ENCODE measurements around the gene GRHPR. TPM values are rescaled to one million over a fixed set of nuclear protein-coding genes. Genes with fewer than 3 reads are reported as not detected.

GRHPR gene
- total RNA-seq, 2 experiments from 2014 or later = 63.1 to 67.9 TPM

- Mint-ChIP-seq H3K27ac (no peak overlapping the region), H3K4me3 (no peak overlapping the region), H3K36me3 (no peaks in the 10 kb centered on the region), H3K9me3 (no peaks in the 10 kb centered on the region), H3K4me1 (peaks cover 8% of the 10 kb centered on the region), H3K27me3 (peaks cover 2% of the 10 kb centered on the region)
- DNase-seq (no peak), ATAC-seq (ENCODE audit: low read depth) (no peak)
- POLR2A ChIA-PET = no interaction called here
Observed at GRCh38 chr9:37406603-37407401, 15.7 kb upstream of the GRHPR start.

GRCh38 chr9:37407468-37407867 lies 15.0 kb upstream of the GRHPR start:
- no peaks in the 10 kb centered on the region for H3K36me3 Mint-ChIP-seq
- no peak overlapping the region for H3K4me3 Mint-ChIP-seq
- no peak for DNase-seq
- POLR2A ChIA-PET = no interaction called here
- H3K27ac Mint-ChIP-seq = no peak overlapping the region
- H3K4me1 Mint-ChIP-seq = peaks cover 8% of the 10 kb centered on the region
- no peak for ATAC-seq (ENCODE audit: low read depth)
- no peaks in the 10 kb centered on the region for H3K9me3 Mint-ChIP-seq
- peaks cover 2% of the 10 kb centered on the region for H3K27me3 Mint-ChIP-seq

GRCh38 chr9:37408933-37409710 lies 13.4 kb upstream of the GRHPR start:
- POLR2A ChIA-PET = interaction anchor here (0.6 kb wide), 1 partner anchor 550 kb away, joined by 4 read pairs; no protein-coding TSS in a partner anchor
- Mint-ChIP-seq H3K27ac (no peak overlapping the region), H3K9me3 (no peaks in the 10 kb centered on the region), H3K27me3 (no peaks in the 10 kb centered on the region), H3K4me1 (peaks cover 8% of the 10 kb centered on the region), H3K36me3 (no peaks in the 10 kb centered on the region), H3K4me3 (peak overlapping the region; percentile 16)
- ATAC-seq (ENCODE audit: low read depth) (peak; percentile 57), DNase-seq (no peak)

- Mint-ChIP-seq H3K27ac (no peak overlapping the region), H3K4me1 (peaks cover 14% of the 10 kb centered on the region)
Observed at GRCh38 chr9:37410354-37410861, 12.1 kb upstream of the GRHPR start.

GRCh38 chr9:37410969-37411785 lies 11.3 kb upstream of the GRHPR start:
- H3K9me3 Mint-ChIP-seq = no peaks in the 10 kb centered on the region
- H3K27me3 Mint-ChIP-seq = peaks cover 3% of the 10 kb centered on the region
- no peak for DNase-seq
- no peak overlapping the region for H3K27ac Mint-ChIP-seq
- POLR2A ChIA-PET = interaction anchor here (1.1 kb wide), 1 partner anchor 11 kb away, joined by 3 read pairs; the partner anchor contains the start of gene GRHPR
- H3K36me3 Mint-ChIP-seq = no peaks in the 10 kb centered on the region
- H3K4me3 Mint-ChIP-seq = no peak overlapping the region
- no peak for ATAC-seq (ENCODE audit: low read depth)
- peaks cover 14% of the 10 kb centered on the region for H3K4me1 Mint-ChIP-seq

More at GRCh38 chr9:37410354-37410861, 12.1 kb upstream of the GRHPR start:
- Mint-ChIP-seq H3K36me3 (no peaks in the 10 kb centered on the region), H3K27me3 (peaks cover 3% of the 10 kb centered on the region), H3K9me3 (no peaks in the 10 kb centered on the region), H3K4me3 (no peak overlapping the region)
- ATAC-seq (ENCODE audit: low read depth) = no peak
- DNase-seq = no peak
- POLR2A ChIA-PET = interaction anchor here (1.1 kb wide), 1 partner anchor 12 kb away, joined by 3 read pairs; the partner anchor contains the start of gene GRHPR

GRCh38 chr9:37412431-37413151 lies 9.9 kb upstream of the GRHPR start:
- Mint-ChIP-seq H3K4me3 (no peak overlapping the region), H3K9me3 (no peaks in the 10 kb centered on the region), H3K27ac (no peak overlapping the region), H3K27me3 (peaks cover 3% of the 10 kb centered on the region), H3K36me3 (no peaks in the 10 kb centered on the region), H3K4me1 (peaks cover 13% of the 10 kb centered on the region)
- no peak for ATAC-seq (ENCODE audit: low read depth)
- DNase-seq = no peak
- POLR2A ChIA-PET = no interaction called here

- Mint-ChIP-seq H3K27me3 (peaks cover 3% of the 10 kb centered on the region), H3K9me3 (no peaks in the 10 kb centered on the region), H3K27ac (no peak overlapping the region), H3K36me3 (no peaks in the 10 kb centered on the region), H3K4me3 (no peak overlapping the region), H3K4me1 (peaks cover 13% of the 10 kb centered on the region)
- no peak for ATAC-seq (ENCODE audit: low read depth)
- DNase-seq = no peak
- POLR2A ChIA-PET = no interaction called here
Observed at GRCh38 chr9:37413311-37413710, 9.2 kb upstream of the GRHPR start.

- Mint-ChIP-seq H3K9me3 (no peaks in the 10 kb centered on the region), H3K4me3 (no peak overlapping the region), H3K36me3 (no peaks in the 10 kb centered on the region), H3K27me3 (peaks cover 3% of the 10 kb centered on the region), H3K27ac (no peak overlapping the region), H3K4me1 (peaks cover 10% of the 10 kb centered on the region)
- ATAC-seq (ENCODE audit: low read depth) = no peak
- POLR2A ChIA-PET = no interaction called here
- DNase-seq = no peak
Observed at GRCh38 chr9:37414503-37414943, 8.0 kb upstream of the GRHPR start.

- DNase-seq (peak; percentile 70), ATAC-seq (ENCODE audit: low read depth) (peak; percentile 89)
- H3K27me3 Mint-ChIP-seq = peaks cover 3% of the 10 kb centered on the region
- POLR2A ChIA-PET = interaction anchor here (1.2 kb wide), 1 partner anchor 70 kb away, joined by 3 read pairs; no protein-coding TSS in a partner anchor
- H3K27ac Mint-ChIP-seq = peak overlapping the region; percentile 72
- H3K4me1 Mint-ChIP-seq = peaks cover 8% of the 10 kb centered on the region
- no peaks in the 10 kb centered on the region for H3K9me3 Mint-ChIP-seq
- peak overlapping the region; percentile 58 for H3K4me3 Mint-ChIP-seq
- H3K36me3 Mint-ChIP-seq = no peaks in the 10 kb centered on the region
Observed at GRCh38 chr9:37415011-37415719, 7.3 kb upstream of the GRHPR start.

- Mint-ChIP-seq H3K27me3 (peaks cover 3% of the 10 kb centered on the region), H3K4me1 (peaks cover 13% of the 10 kb centered on the region), H3K27ac (no peak overlapping the region), H3K36me3 (no peaks in the 10 kb centered on the region), H3K9me3 (no peaks in the 10 kb centered on the region), H3K4me3 (no peak overlapping the region)
- ATAC-seq (ENCODE audit: low read depth) = no peak
- POLR2A ChIA-PET = no interaction called here
- no peak for DNase-seq
Observed at GRCh38 chr9:37417252-37417803, 5.2 kb upstream of the GRHPR start.

GRCh38 chr9:37417857-37418618 lies 4.5 kb upstream of the GRHPR start:
- Mint-ChIP-seq H3K9me3 (no peaks in the 10 kb centered on the region), H3K4me1 (peaks cover 13% of the 10 kb centered on the region), H3K27me3 (peaks cover 3% of the 10 kb centered on the region), H3K27ac (no peak overlapping the region), H3K36me3 (no peaks in the 10 kb centered on the region), H3K4me3 (no peak overlapping the region)
- no peak for DNase-seq
- POLR2A ChIA-PET = interaction anchor here (1.1 kb wide), 1 partner anchor 48 kb away, joined by 4 read pairs; no protein-coding TSS in a partner anchor
- no peak for ATAC-seq (ENCODE audit: low read depth)
